HG03571 (cell line): ENCODE results near the gene CER1.

Experiments used
- ATAC-seq: cut with Tn5 transposase; IDR thresholded peaks from one replicate; pipeline ENCODE4 v1.9.1; 2021; ENCODE audit not compliant: unreplicated experiment

CER1 gene

DNA sequence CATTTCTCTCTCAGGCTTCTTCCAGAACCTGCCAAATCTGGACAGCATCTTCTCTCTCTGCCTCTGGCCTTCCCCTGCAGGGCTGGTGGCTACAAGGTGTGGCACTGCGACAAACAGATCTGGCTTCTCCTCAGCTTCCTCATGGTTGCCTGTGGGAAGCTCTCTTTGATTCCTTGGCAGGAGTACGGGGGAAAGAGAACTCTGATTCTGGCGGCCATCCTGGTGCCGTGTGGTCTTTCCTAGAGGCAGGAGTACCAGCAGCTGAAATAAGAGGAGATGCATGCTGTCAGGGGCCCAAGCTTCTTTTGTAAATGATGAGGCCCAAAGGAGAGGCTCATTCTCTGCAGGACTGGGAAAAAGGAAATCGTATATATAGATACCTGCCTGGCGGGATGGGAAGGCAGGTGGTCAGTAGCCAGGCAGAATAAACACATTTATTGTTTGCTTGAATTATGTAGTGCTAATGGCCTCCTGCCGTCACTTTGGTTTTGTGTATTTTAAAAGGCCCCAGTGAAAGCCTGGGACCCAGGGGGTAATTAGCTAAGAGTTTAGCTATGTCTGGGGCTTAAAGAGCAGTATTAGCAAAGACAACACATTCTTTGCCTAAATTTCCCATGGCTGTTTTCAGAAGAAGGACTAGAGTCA lies at the start of gene CER1:
CER1 (minus strand) TSS at position 343 of the 645 bp plus-strand sequence; CDS start at position 282, 61 bp downstream.
- ATAC-seq, result no peak

DNA sequence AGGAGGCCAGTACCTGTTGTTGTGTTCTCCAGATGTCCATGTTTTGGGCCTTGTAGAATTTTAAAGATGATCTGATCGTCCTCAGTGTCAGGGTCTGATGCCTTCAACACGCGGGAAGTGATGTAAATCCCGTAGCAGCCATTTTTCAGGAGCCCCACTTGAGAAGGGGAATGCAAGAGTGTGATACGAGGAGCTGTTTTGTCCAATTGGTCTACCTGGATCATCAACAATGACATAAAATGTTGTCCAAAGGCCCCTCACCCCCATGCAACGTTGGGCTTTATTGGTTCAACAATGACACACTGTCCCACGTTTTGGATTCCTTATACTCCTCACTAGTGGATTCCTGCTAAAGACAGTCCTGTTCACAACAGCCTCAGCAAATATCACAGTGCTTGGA lies 48.1 kb upstream of the CER1 start:
- ATAC-seq, result no peak

DNA sequence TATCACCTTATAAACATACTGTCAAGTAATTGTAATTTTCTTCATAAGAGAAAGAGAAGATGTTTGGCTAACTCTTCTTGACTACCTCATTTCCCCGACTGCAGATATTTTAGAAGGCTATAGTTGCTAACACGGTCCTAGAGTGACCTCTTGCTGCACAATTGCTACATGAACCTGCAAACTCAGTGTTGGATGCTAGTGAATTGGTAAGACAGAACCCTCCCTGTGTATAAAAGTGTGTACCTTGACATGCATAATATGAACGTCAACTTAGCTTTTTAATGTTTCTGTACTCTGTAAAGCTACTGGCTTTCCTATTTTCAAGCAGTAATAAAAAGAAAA lies 46.7 kb upstream of the CER1 start:
- no peak for ATAC-seq

DNA sequence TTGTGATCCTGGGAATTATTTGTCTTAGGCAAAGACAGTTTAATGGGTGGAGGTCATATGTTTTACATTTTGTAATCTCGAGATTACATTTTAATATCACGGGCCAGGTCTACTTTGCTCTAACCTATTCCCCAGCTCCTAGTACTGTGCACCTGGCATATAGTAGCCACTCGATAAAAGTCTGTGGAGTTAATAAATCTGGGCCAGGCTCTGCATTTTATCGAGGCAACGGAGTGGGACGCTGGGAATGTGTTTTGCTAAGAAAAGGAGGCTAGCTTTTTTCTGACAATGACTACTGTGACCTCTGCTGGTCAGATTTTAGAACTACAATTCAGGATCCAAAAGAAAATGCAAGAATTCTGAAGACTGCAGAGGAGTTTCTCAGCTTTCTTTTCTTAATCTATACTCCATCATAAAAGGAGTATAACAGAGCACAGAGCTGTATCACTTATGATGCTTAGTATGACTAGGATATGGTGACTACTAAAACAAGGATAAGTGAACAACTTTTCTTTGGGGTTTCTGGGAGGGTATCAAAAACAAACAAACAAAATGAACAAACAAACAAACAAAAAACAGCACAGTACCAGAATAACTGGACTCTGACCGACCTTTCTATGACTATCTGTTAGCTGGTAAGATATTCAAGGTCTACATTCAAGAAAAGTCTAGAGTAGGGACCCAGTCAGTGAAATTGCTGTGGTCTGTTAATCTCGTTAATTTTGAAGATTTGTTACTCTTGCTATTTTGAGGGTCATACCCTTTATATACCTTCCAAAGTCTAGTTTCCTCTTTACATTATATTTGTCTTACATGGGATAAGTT lies 46.1 kb upstream of the CER1 start:
- no peak for ATAC-seq

- no peak for ATAC-seq
These were observed 43.8 kb upstream of the CER1 start for GRCh38 chr9:14766299-14766698.

GRCh38 chr9:14761584-14761983 lies 39.1 kb upstream of the CER1 start:
- ATAC-seq, result no peak

DNA sequence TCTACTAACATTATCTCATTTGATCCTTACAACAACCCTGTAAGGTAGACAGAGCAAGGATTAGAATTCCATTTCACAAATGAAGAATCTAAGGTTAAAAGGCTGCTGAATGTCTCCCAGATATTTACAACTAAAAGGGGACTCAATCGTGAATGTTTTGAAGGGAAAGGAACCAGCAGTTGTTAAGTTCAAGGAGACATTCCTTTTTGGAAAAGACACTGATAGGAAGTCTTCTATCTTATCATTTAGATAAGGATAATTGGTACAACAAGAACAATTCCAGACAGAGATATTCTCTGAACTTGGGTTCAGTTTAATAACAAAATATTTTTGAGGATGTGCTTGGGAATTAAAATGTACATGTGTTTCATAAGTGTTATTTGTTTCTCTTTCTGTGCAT lies 37.5 kb upstream of the CER1 start:
- ATAC-seq, result no peak

DNA sequence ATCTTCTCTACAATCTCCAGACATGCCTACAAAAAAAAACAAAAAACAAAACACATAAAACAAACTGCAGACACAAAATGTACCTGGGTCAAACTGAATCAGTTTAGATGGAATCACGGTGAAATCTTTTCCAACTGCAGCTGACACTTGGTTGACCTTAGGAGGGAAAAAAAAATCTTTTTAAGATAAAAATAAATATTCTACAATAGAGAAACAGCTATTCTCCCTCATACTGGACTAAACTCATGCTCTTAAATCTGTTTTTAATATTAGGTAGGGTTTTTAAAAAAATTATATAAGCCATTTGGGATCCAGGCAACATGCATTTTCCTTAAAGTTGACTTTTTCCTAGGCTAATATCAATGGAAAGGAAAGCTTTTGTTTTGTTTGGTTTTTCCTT lies 33.8 kb upstream of the CER1 start:
- no peak for ATAC-seq

GRCh38 chr9:14752871-14753270 lies 30.3 kb upstream of the CER1 start:
- ATAC-seq, result no peak

GRCh38 chr9:14752271-14752670 lies 29.7 kb upstream of the CER1 start:
- ATAC-seq, result no peak

- no peak for ATAC-seq
These were observed 28.3 kb upstream of the CER1 start for GRCh38 chr9:14750821-14751220.

GRCh38 chr9:14749741-14750211 lies 27.2 kb upstream of the CER1 start:
- no peak for ATAC-seq

GRCh38 chr9:14748373-14748772 lies 25.8 kb upstream of the CER1 start:
- ATAC-seq, result no peak

- ATAC-seq, result no peak
These were observed 24.6 kb upstream of the CER1 start for GRCh38 chr9:14747111-14747510.

DNA sequence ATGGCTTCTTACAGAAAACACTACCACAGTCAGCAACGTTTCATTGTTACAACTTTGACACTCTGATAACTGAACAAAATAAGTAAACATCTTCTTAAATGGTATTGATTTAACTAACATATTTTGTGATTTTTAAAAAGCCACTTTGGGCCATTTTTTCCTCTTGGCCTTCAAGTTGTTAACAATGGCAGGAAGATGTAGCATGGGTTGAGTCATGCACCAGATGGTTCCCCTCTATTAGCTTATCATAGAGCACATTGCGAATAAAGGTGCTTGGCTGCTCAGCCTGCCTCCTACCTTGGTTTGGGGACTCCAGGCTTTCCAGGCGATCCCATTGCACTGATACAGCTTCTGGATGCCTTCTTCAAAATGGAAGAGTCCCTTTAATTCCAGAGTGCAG lies 24.1 kb upstream of the CER1 start:
- ATAC-seq, result no peak

DNA sequence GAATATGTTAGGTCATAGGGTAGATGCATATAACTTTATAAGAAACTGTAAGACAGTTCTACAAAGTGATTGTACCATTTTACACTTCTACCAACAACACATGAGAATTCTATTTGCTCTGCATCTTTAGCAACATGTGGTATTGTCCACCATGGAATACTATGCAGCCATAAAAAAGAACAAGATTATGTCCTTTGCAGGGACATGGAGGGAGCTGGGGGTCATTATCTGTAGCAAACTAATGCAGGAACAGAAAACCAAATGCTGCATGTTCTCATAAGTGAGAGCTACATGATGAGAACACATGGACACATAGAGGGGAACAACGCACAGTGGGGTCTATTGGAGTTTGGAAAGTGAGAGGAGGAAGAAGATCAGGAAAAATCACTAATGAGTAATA lies 22.2 kb upstream of the CER1 start:
- ATAC-seq, result no peak

- no peak for ATAC-seq
These were observed 18.8 kb upstream of the CER1 start for GRCh38 chr9:14741369-14741768.

DNA sequence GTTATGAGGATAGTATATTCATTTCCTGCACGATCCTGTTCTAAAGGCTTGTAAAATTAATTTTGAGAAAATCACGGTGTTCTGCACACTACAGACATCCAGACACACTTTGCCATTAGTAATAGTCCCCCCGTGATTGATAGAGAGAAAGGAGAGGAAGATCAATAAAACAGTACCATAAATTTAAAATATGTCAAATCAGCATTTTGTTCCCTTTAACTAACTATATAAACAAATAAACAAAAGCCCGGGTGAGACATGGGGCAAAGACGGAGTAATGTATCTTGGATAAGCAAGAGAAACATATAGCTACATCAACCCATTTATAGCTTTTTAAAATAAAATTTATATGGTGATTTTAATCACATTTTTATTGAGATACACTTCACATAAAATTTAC lies 10.6 kb upstream of the CER1 start:
- ATAC-seq, result no peak

DNA sequence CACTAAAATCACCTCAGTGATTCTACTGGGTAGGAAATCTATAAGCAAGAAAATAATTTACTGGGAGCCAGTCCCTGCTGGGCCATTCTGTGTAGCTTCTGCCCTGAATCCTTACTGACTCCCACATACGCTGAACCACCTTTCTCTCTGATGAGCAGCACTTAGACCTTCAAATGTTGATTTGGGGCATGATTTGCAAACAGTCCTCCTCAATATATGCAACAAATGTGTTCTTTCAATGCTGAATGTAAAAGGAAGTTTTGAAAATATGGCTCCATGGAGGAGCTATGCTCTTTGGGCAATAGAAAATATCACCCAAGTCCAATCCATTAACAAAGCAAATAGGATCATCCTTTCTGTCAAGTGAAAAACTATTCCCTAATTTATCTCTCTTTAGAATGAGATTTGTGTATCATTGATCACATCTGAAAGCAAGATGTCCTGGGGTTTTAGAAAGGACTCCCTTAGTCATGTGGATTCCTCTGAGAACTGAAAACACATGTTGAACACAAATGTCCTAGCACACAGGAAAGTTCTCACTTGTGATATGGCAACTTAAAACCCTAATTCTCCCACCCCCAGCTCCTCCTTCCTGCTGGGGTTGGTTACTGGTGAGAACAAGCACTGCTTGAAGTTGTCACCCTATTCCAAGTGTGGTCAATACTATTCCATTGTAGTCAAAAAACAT lies 8.9 kb upstream of the CER1 start:
- ATAC-seq, result no peak

GRCh38 chr9:14730461-14730898 lies 7.9 kb upstream of the CER1 start:
- no peak for ATAC-seq

DNA sequence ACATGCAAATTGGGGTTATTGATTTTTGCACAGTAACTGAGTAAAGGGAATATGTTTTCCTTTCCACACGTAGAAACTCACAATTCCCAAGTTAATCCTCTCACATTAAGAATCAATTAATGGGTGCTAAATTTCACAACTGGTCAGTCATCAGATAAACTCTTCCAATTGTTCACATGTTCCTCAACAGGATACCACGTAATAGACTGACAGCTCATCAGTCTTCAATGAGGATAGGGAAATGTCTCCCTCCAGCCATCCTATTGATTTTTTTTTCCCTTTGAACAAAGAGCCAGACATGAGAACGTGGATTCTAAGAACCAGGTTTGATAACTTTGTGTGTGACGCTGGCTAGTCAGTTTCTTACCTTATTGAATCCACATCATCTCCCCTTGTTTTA lies 768 bp upstream of the CER1 start:
- ATAC-seq, result no peak
